ENCODE results near the gene PITPNM3. TPM values are rescaled to one million over a fixed set of nuclear protein-coding genes. Genes with fewer than 3 reads are reported as not detected.

PITPNM3 gene
- total and polyA plus RNA-seq, 2 of the 13 experiments (the other 11 are each of a cell fraction or from before 2014, with no cell fraction given) = 0.13 to 0.29 TPM

DNA sequence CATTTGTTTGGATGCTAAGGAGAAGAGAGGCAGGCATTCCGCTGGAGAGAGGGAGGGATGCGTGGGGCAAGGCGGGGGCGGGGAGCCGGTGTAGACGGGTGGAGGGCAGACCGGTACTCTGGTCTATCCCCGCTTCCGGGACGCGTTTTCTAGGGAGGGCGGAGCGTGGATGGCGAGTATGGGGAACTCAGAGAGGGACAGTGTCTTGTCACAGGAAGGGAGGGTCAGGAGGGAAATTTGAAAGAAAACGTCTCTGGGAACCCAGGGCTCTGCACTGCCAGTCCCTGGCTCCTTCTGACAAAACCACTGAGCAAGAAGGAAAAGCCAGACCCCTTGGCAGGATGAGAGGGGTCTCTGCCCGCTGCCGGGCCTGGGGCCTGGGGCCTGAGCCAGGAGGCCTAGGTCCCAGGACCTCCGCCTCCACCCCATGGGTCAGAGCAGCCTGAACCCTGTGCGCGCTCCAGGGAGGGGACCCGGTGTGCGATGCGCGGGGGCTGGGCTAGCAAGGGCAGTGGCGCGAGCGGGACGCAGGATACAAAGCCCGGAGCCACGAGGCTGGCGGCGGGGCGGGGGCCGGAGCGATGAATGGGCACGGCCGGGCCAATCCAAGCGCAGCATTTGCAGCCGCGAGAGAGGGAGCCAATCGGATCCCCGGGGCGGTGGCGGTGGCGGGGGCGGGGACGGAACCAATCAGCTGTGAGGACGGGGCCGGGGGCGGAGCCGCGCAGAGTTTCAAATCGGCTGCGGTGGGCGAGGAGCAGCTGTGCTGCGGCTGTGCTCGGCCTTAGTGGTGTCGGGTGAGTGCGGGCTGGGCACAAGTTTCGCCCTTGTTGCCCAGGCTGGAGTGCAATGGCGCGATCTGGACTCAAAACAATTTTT, 112.4 kb downstream of the PITPNM3 start, which contains the start of gene PIMREG (continued):
- peak; percentile 95 for TF ChIP-seq ZNF230 (CRISPR knock-in tag; IDR thresholded peaks at IDR 0.05)
- no peak for TF ChIP-seq NR1H2 (CRISPR knock-in tag; IDR thresholded peaks at IDR 0.05; ENCODE audit: borderline replicate concordance, low read depth)
- TF ChIP-seq ZNF570 (CRISPR knock-in tag; IDR thresholded peaks at IDR 0.05; ENCODE audit: borderline replicate concordance) = no peak
- no peak for TF ChIP-seq WIZ (CRISPR knock-in tag; IDR thresholded peaks at IDR 0.05)
- TF ChIP-seq ZSCAN31 (CRISPR knock-in tag; IDR thresholded peaks at IDR 0.05; ENCODE audit: low read depth) = no peak; the same call in 1 of the 2 replicates
- peak; percentile 85 for TF ChIP-seq ARNTL (CRISPR knock-in tag; IDR thresholded peaks at IDR 0.05)
- TF ChIP-seq NCOA5 (CRISPR knock-in tag; IDR thresholded peaks at IDR 0.05) = no peak
- no peak for TF ChIP-seq ZNF703 (CRISPR knock-in tag; IDR thresholded peaks at IDR 0.05; ENCODE audit: borderline replicate concordance)
- peak; percentile 89 for TF ChIP-seq MXI1 (IDR thresholded peaks at IDR 0.05; ENCODE audit: borderline replicate concordance, low read depth, low read length)
- TF ChIP-seq, protein P1, sequence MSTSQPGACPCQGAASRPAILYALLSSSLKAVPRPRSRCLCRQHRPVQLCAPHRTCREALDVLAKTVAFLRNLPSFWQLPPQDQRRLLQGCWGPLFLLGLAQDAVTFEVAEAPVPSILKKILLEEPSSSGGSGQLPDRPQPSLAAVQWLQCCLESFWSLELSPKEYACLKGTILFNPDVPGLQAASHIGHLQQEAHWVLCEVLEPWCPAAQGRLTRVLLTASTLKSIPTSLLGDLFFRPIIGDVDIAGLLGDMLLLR (CRISPR knock-in tag; IDR thresholded peaks at IDR 0.05) = peak; percentile 61
- TF ChIP-seq ZNF317 (CRISPR knock-in tag; IDR thresholded peaks at IDR 0.05) = no peak
- TF ChIP-seq, protein P2, sequence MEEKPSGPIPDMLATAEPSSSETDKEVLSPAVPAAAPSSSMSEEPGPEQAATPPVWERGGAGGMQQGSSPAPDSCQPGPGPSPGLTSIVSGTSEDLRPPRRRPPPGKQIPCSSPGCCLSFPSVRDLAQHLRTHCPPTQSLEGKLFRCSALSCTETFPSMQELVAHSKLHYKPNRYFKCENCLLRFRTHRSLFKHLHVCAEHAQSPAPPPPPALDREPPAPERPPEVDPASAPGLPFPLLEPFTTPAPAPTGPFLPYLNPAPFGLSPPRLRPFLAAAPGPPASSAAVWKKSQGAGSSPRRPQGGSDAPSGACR (CRISPR knock-in tag; IDR thresholded peaks at IDR 0.05) = no peak
- TF ChIP-seq RFXAP (CRISPR knock-in tag; IDR thresholded peaks at IDR 0.05; ENCODE audit: borderline replicate concordance) = peak; percentile 60; the same call in 1 of the 2 replicates
- TF ChIP-seq, protein P3, sequence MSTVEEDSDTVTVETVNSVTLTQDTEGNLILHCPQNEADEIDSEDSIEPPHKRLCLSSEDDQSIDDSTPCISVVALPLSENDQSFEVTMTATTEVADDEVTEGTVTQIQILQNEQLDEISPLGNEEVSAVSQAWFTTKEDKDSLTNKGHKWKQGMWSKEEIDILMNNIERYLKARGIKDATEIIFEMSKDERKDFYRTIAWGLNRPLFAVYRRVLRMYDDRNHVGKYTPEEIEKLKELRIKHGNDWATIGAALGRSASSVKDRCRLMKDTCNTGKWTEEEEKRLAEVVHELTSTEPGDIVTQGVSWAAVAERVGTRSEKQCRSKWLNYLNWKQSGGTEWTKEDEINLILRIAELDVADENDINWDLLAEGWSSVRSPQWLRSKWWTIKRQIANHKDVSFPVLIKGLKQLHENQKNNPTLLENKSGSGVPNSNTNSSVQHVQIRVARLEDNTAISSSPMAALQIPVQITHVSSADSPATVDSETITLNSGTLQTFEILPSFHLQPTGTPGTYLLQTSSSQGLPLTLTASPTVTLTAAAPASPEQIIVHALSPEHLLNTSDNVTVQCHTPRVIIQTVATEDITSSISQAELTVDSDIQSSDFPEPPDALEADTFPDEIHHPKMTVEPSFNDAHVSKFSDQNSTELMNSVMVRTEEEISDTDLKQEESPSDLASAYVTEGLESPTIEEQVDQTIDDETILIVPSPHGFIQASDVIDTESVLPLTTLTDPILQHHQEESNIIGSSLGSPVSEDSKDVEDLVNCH (CRISPR knock-in tag; IDR thresholded peaks at IDR 0.05) = no peak
- TF ChIP-seq, protein P4, sequence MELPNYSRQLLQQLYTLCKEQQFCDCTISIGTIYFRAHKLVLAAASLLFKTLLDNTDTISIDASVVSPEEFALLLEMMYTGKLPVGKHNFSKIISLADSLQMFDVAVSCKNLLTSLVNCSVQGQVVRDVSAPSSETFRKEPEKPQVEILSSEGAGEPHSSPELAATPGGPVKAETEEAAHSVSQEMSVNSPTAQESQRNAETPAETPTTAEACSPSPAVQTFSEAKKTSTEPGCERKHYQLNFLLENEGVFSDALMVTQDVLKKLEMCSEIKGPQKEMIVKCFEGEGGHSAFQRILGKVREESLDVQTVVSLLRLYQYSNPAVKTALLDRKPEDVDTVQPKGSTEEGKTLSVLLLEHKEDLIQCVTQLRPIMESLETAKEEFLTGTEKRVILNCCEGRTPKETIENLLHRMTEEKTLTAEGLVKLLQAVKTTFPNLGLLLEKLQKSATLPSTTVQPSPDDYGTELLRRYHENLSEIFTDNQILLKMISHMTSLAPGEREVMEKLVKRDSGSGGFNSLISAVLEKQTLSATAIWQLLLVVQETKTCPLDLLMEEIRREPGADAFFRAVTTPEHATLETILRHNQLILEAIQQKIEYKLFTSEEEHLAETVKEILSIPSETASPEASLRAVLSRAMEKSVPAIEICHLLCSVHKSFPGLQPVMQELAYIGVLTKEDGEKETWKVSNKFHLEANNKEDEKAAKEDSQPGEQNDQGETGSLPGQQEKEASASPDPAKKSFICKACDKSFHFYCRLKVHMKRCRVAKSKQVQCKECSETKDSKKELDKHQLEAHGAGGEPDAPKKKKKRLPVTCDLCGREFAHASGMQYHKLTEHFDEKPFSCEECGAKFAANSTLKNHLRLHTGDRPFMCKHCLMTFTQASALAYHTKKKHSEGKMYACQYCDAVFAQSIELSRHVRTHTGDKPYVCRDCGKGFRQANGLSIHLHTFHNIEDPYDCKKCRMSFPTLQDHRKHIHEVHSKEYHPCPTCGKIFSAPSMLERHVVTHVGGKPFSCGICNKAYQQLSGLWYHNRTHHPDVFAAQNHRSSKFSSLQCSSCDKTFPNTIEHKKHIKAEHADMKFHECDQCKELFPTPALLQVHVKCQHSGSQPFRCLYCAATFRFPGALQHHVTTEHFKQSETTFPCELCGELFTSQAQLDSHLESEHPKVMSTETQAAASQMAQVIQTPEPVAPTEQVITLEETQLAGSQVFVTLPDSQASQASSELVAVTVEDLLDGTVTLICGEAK (IDR thresholded peaks at IDR 0.05) = no peak
- TF ChIP-seq, protein P4 (CRISPR knock-in tag; IDR thresholded peaks at IDR 0.05) = no peak; the same call in 1 of the 2 replicates
- TF ChIP-seq TEAD3 (CRISPR knock-in tag; optimal IDR thresholded peaks at IDR 0.05; ENCODE audit: borderline replicate concordance) = peak; percentile 38

Measured in HepG2 (cell line).